IMR-90 (cell line): ENCODE data around the gene CHD6. TPM values are rescaled to one million over a fixed set of nuclear protein-coding genes. Genes with fewer than 3 reads are reported as not detected.

Experiments
- ATAC-seq: fragments of 200-7000 bp; cut with Tn5 transposase; 2 replicates; pipeline ENCODE4 v1.9.1; 2020; ENCODE audit warnings: low read depth, mild to moderate bottlenecking, moderate library complexity
- BruUV-seq: library from RNA; stranded (reverse); fragments of 400-500 nt; replicated peaks from 2 replicates; lab custom pipeline; 2021; lab: Mats Ljungman, UMichigan
- CTCF ChIA-PET: fragments of 300-600 bp; formaldehyde crosslinking; extraction: SDS; loops from one replicate; lab custom pipeline; 2021; ENCODE audit warnings: antibody characterized with exemption; lab: Yijun Ruan, JAX
- POLR2A ChIA-PET: fragments of 300-600 bp; sonication (Branson Sonifier 250); formaldehyde crosslinking; loops from one replicate; lab custom pipeline; 2022; ENCODE audit warnings: antibody characterized with exemption; ENCODE audit not compliant: unreplicated experiment; lab: Charles Lee
- DNase-seq: peaks from one replicate; pipeline ENCODE4 v3.0.0; 2013
- H2AFZ ChIP-seq: replicated peaks from 2 replicates; pipeline ENCODE3; 2013; ENCODE audit warnings: low read length, mild to moderate bottlenecking; ENCODE audit not compliant: poor library complexity
- H2AK5ac ChIP-seq: 2 replicates; pipeline ENCODE4 v1.6.1; 2013; ENCODE audit warnings: low read depth, low read length, inconsistent platforms
- H2AK9ac ChIP-seq: replicated peaks from 2 replicates; pipeline ENCODE3; 2013; ENCODE audit warnings: mild to moderate bottlenecking, low read depth, low read length, moderate library complexity; ENCODE audit not compliant: poor library complexity
- H2BK120ac ChIP-seq: 2 replicates; pipeline ENCODE4 v1.6.1; 2013; ENCODE audit warnings: low read depth, low read length, inconsistent platforms
- H2BK15ac ChIP-seq: 3 replicates; pipeline ENCODE4 v1.6.1; 2013; ENCODE audit warnings: low read depth, low read length, inconsistent platforms
- H2BK20ac ChIP-seq: 2 replicates; pipeline ENCODE4 v1.6.1; 2013; ENCODE audit warnings: low read depth, mild to moderate bottlenecking, inconsistent platforms, low read length, moderate library complexity
- H2BK5ac ChIP-seq: 2 replicates; pipeline ENCODE4 v1.6.1; 2013; ENCODE audit warnings: mild to moderate bottlenecking, low read depth, low read length, inconsistent platforms; ENCODE audit not compliant: poor library complexity, severe bottlenecking
- H3K14ac ChIP-seq: replicated peaks from 2 replicates; pipeline ENCODE4 v1.6.1; 2013; ENCODE audit warnings: low read depth, low read length, inconsistent platforms
- H3K18ac ChIP-seq: 2 replicates; pipeline ENCODE4 v1.6.1; 2013; ENCODE audit warnings: low read depth, low read length, control low read depth
- H3K23ac ChIP-seq: 2 replicates; pipeline ENCODE4 v1.6.1; 2013; ENCODE audit warnings: low read depth, low read length, inconsistent platforms
- H3K27ac ChIP-seq: 2 replicates; pipeline ENCODE4 v1.5.1; 2013; ENCODE audit warnings: mild to moderate bottlenecking, control low read depth, low read length; ENCODE audit not compliant: insufficient read depth
- H3K27me3 ChIP-seq: 2 replicates; pipeline ENCODE4 v1.6.1; 2013; ENCODE audit warnings: low read length; ENCODE audit not compliant: control insufficient read depth, insufficient read depth
- H3K36me3 ChIP-seq: 2 replicates; pipeline ENCODE4 v1.6.1; 2013; ENCODE audit warnings: low read length, mixed read lengths; ENCODE audit not compliant: control insufficient read depth, insufficient read depth
- H3K4ac ChIP-seq: 2 replicates; pipeline ENCODE4 v1.6.1; 2013; ENCODE audit warnings: low read depth, low read length, inconsistent platforms
- H3K4me1 ChIP-seq: 2 replicates; pipeline ENCODE4 v1.6.1; 2013; ENCODE audit warnings: low read length, mixed read lengths; ENCODE audit not compliant: control insufficient read depth, insufficient read depth
- H3K4me2 ChIP-seq: 2 replicates; pipeline ENCODE4 v1.6.1; 2013; ENCODE audit warnings: low read depth, mild to moderate bottlenecking, control low read depth, low read length, moderate library complexity
- H3K4me3 ChIP-seq: 2 replicates; pipeline ENCODE4 v1.5.1; 2013; ENCODE audit warnings: low read depth, mild to moderate bottlenecking, control low read depth, low read length, moderate library complexity; ENCODE audit not compliant: insufficient read depth
- H3K56ac ChIP-seq: 2 replicates; pipeline ENCODE4 v1.6.1; 2013; ENCODE audit warnings: low read length, inconsistent platforms; ENCODE audit not compliant: insufficient read depth; ENCODE audit errors: extremely low read depth
- H3K79me1 ChIP-seq, 2 experiments: 2 replicates each; pipeline ENCODE4 v1.6.1; 2013; ENCODE audit warnings: low read length in 2 of 2, inconsistent platforms in 1 of 2, low read depth in 1 of 2
- H3K9ac ChIP-seq: 2 replicates; pipeline ENCODE4 v1.6.1; 2013; ENCODE audit warnings: low read depth, low read length, control low read depth
- H3K9me1 ChIP-seq: 2 replicates; pipeline ENCODE4 v1.6.1; 2013; ENCODE audit warnings: low read length, inconsistent platforms; ENCODE audit not compliant: insufficient read depth
- H3K9me3 ChIP-seq: 2 replicates; pipeline ENCODE4 v1.6.1; 2013; ENCODE audit warnings: low read length; ENCODE audit not compliant: control insufficient read depth, insufficient read depth
- H4K20me1 ChIP-seq: 2 replicates; pipeline ENCODE4 v1.6.1; 2013; ENCODE audit warnings: low read length, inconsistent platforms; ENCODE audit not compliant: insufficient read depth
- H4K5ac ChIP-seq: 2 replicates; pipeline ENCODE4 v1.6.1; 2013; ENCODE audit warnings: mild to moderate bottlenecking, low read depth, low read length, control low read depth
- H4K8ac ChIP-seq, 2 experiments: 2 replicates each; pipeline ENCODE4 v1.6.1; 2013; ENCODE audit warnings: low read depth in 2 of 2, low read length in 2 of 2, control low read depth in 1 of 2, inconsistent platforms in 1 of 2
- H4K91ac ChIP-seq: 2 replicates; pipeline ENCODE4 v1.6.1; 2013; ENCODE audit warnings: low read depth, low read length, inconsistent platforms; ENCODE audit not compliant: insufficient read depth
- BHLHE40 ChIP-seq: fragments of 150-350 bp; IDR thresholded peaks from 2 replicates; pipeline ENCODE4 v1.6.1; 2016; ENCODE audit warnings: mild to moderate bottlenecking, low read depth, low read length
- RAD21 ChIP-seq: IDR thresholded peaks from 2 replicates; pipeline ENCODE4 v1.6.1; 2012; ENCODE audit warnings: low read length, improper control_type of control experiment
- RCOR1 ChIP-seq: IDR thresholded peaks from 2 replicates; pipeline ENCODE4 v1.6.1; 2012; ENCODE audit warnings: mild to moderate bottlenecking, low read length, improper control_type of control experiment; ENCODE audit not compliant: insufficient replicate concordance
- WGBS, 2 experiments: methylation state at CpG; one replicate each; pipeline versions ENCODE4 v1.1.5 to v1.1.7; 2013; ENCODE audit warnings: missing lambda C conversion rate in 2 of 2; ENCODE audit not compliant: insufficient read length in 1 of 2; ENCODE audit errors: extremely low coverage in 2 of 2; 5-methylcytosine and 5-hydroxymethylcytosine counted together
- dilution Hi-C: fragments of 300-500 bp; cut with HindIII; formaldehyde crosslinking; loops from one replicate; pipeline ENCODE4 v1.14.3; 2018; ENCODE audit warnings: low sequenced_read_pairs; ENCODE audit not compliant: unreplicated experiment
- in situ Hi-C: fragments of 300-500 bp; cut with MboI; formaldehyde crosslinking; loops from 3 replicates; pipeline ENCODE4 v1.14.3; 2019; ENCODE audit warnings: low sequenced_read_pairs, inconsistent platforms, mixed read lengths
- intact Hi-C: fragments of 100-400 bp; cut with micrococcal nuclease; formaldehyde crosslinking; loops from 2 replicates; pipeline ENCODE4 v1.10.0; 2022
- polyA plus RNA-seq, 3 experiments: library from polyadenylated mRNA; depleted of rRNA; stranded (reverse); fragments of >200 nt; gene quantifications; 2 replicates each; pipeline ENCODE4 v1.2.3, GENCODE V29; 2012; ENCODE audit warnings: low replicate concordance in 1 of 3
- total RNA-seq: library from RNA; depleted of rRNA; stranded (reverse); fragments of >200 nt; gene quantifications from 2 replicates; pipeline ENCODE4 v1.2.3, GENCODE V29; 2012

Gene CHD6
- total and polyA plus RNA-seq, 2 of the 4 experiments (the other 2 are of a cell fraction): 8.8 to 26.7 TPM

GRCh38 chr20:41433203-41433602 lies 185.0 kb downstream of the CHD6 start:
- in situ Hi-C loops (no loop called here), intact Hi-C loops (no loop called here), dilution Hi-C loops (no loop called here)
- Histone ChIP-seq H4K91ac (no peak overlapping the region), H2BK15ac (no peak overlapping the region), H4K5ac (no peak overlapping the region; the same call in 1 of the 2 replicates), H3K4ac (no peak overlapping the region), H3K9ac (no peak overlapping the region), H3K56ac (no peak overlapping the region), H4K20me1 (no peaks in the 10 kb centered on the region), H2BK20ac (no peak overlapping the region), H3K27ac (no peak overlapping the region), H2AK5ac (no peak overlapping the region), H3K9me1 (no peaks in the 10 kb centered on the region; the same call in none of the 2 replicates), H3K4me2 (no peak overlapping the region), H3K18ac (no peak overlapping the region), H3K36me3 (peaks cover 17% of the 10 kb centered on the region), H3K9me3 (no peaks in the 10 kb centered on the region; the same call in 1 of the 2 replicates), H3K4me3 (no peak overlapping the region), H3K4me1 (peaks cover 11% of the 10 kb centered on the region), H3K14ac (no peak overlapping the region), H3K27me3 (no peaks in the 10 kb centered on the region), H2BK120ac (no peak overlapping the region), H4K8ac (no peak overlapping the region), H2BK5ac (no peak overlapping the region), H2AK9ac (no peak overlapping the region), H3K23ac (no peak overlapping the region), H3K79me1 (no peaks in the 10 kb centered on the region), H2AFZ (no peak overlapping the region)
- TF ChIP-seq BHLHE40 (no peak), RAD21 (no peak), RCOR1 (no peak)
- no TSS peak for BruUV-seq
- ChIA-PET POLR2A (no interaction called here), CTCF (no interaction called here)
- DNase-seq: no peak
- ATAC-seq: no peak
- WGBS, 2 experiments: no CpG with 5 or more reads among the region's 4 CpGs
